Limb (tissue), 2 donors: Measurements from ENCODE around the gene PKD1.

Experiments
- DNase-seq, 2 donors: peaks; one replicate each; pipeline ENCODE4 v3.0.0-alpha.2; 2016; ENCODE audit errors: extremely low spot score in 2 of 2

The PKD1 gene

GRCh38 chr16:2077016-2077415 lies 58.7 kb downstream of the PKD1 start:
- DNase-seq = no peak

- DNase-seq = no peak
Measured at GRCh38 chr16:2076072-2076865, 59.4 kb downstream of the PKD1 start.

GRCh38 chr16:2075631-2076030 lies 60.1 kb downstream of the PKD1 start:
- DNase-seq = no peak

- DNase-seq = no peak
Measured at GRCh38 chr16:2074071-2074470, 61.6 kb downstream of the PKD1 start.

GRCh38 chr16:2072926-2073325 lies 62.8 kb downstream of the PKD1 start:
- no peak for DNase-seq

GRCh38 chr16:2071454-2072202 lies 64.1 kb downstream of the PKD1 start:
- no peak for DNase-seq

- no peak for DNase-seq
Measured at GRCh38 chr16:2070576-2071453, 64.9 kb downstream of the PKD1 start.

- DNase-seq = no peak
Measured at GRCh38 chr16:2066139-2066538, 69.6 kb downstream of the PKD1 start.

- DNase-seq = no peak
Measured at GRCh38 chr16:2064368-2064945, 71.2 kb downstream of the PKD1 start.

GRCh38 chr16:2063861-2064260 lies 71.8 kb downstream of the PKD1 start:
- no peak for DNase-seq

- no peak for DNase-seq
Measured at GRCh38 chr16:2062801-2063200, 72.9 kb downstream of the PKD1 start.

GRCh38 chr16:2061526-2061925 lies 74.2 kb downstream of the PKD1 start:
- DNase-seq = no peak

GRCh38 chr16:2061023-2061422 lies 74.7 kb downstream of the PKD1 start:
- no peak for DNase-seq

GRCh38 chr16:2060346-2060745 lies 75.4 kb downstream of the PKD1 start:
- DNase-seq = no peak

GRCh38 chr16:2058872-2059271 lies 76.8 kb downstream of the PKD1 start:
- DNase-seq = no peak

- DNase-seq = no peak
Measured at GRCh38 chr16:2058420-2058819, 77.3 kb downstream of the PKD1 start.

GRCh38 chr16:2057438-2057837 lies 78.3 kb downstream of the PKD1 start:
- DNase-seq = no peak

- DNase-seq = no peak
Measured at GRCh38 chr16:2056681-2057407, 78.9 kb downstream of the PKD1 start.

- DNase-seq = no peak
Measured at GRCh38 chr16:2056077-2056476, 79.6 kb downstream of the PKD1 start.

- no peak for DNase-seq
Measured at GRCh38 chr16:2054543-2055245, 81.0 kb downstream of the PKD1 start.
